Type B pancreatic cell (in vitro differentiated cells): ENCODE measurements around the gene CAMK1D. TPM values are rescaled to one million over a fixed set of nuclear protein-coding genes. Genes with fewer than 3 reads are reported as not detected.

Source experiments
- DNase-seq: peaks from one replicate; pipeline ENCODE4 v3.0.0; 2021; ENCODE audit warnings: mixed read lengths; ENCODE audit not compliant: unreplicated experiment; ENCODE audit errors: extremely low spot score
- H3K27ac Mint-ChIP-seq: 2 replicates; pipeline ENCODE4 v1.8.0; 2021; ENCODE audit warnings: mild to moderate bottlenecking, mixed read lengths
- H3K27me3 Mint-ChIP-seq: 2 replicates; pipeline ENCODE4 v1.8.0; 2021; ENCODE audit warnings: mixed read lengths
- H3K36me3 Mint-ChIP-seq: 2 replicates; pipeline ENCODE4 v1.8.0; 2021; ENCODE audit warnings: mixed read lengths
- H3K4me1 Mint-ChIP-seq: one replicate; pipeline ENCODE4 v1.8.0; 2021; ENCODE audit warnings: mixed read lengths; ENCODE audit not compliant: unreplicated experiment
- H3K4me3 Mint-ChIP-seq: 2 replicates; pipeline ENCODE4 v1.8.0; 2021; ENCODE audit warnings: mild to moderate bottlenecking, mixed read lengths
- H3K9me3 Mint-ChIP-seq: 2 replicates; pipeline ENCODE4 v1.8.0; 2021; ENCODE audit warnings: mixed read lengths
- total RNA-seq: library from RNA; stranded (reverse); gene quantifications from 2 replicates; pipeline ENCODE4 v1.2.1, GENCODE V29; 2021; ENCODE audit warnings: low replicate concordance
- TF ChIP-seq, protein P1 (sequence below): fragments of 200-600 bp; sonication (generic); conservative IDR thresholded peaks from 2 replicates; pipeline ENCODE4 v1.5.0; 2021; ENCODE audit warnings: antibody characterized with exemption, mild to moderate bottlenecking

The CAMK1D gene
- total RNA-seq, 1 donor from 2014 or later = 12.2 TPM

GRCh38 chr10:12792889-12793556, 443.7 kb downstream of the CAMK1D start:
- no peaks in the 10 kb centered on the region for H3K27me3 Mint-ChIP-seq
- TF ChIP-seq, protein P1, sequence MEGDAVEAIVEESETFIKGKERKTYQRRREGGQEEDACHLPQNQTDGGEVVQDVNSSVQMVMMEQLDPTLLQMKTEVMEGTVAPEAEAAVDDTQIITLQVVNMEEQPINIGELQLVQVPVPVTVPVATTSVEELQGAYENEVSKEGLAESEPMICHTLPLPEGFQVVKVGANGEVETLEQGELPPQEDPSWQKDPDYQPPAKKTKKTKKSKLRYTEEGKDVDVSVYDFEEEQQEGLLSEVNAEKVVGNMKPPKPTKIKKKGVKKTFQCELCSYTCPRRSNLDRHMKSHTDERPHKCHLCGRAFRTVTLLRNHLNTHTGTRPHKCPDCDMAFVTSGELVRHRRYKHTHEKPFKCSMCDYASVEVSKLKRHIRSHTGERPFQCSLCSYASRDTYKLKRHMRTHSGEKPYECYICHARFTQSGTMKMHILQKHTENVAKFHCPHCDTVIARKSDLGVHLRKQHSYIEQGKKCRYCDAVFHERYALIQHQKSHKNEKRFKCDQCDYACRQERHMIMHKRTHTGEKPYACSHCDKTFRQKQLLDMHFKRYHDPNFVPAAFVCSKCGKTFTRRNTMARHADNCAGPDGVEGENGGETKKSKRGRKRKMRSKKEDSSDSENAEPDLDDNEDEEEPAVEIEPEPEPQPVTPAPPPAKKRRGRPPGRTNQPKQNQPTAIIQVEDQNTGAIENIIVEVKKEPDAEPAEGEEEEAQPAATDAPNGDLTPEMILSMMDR = no peak
- no peak for DNase-seq

DNA sequence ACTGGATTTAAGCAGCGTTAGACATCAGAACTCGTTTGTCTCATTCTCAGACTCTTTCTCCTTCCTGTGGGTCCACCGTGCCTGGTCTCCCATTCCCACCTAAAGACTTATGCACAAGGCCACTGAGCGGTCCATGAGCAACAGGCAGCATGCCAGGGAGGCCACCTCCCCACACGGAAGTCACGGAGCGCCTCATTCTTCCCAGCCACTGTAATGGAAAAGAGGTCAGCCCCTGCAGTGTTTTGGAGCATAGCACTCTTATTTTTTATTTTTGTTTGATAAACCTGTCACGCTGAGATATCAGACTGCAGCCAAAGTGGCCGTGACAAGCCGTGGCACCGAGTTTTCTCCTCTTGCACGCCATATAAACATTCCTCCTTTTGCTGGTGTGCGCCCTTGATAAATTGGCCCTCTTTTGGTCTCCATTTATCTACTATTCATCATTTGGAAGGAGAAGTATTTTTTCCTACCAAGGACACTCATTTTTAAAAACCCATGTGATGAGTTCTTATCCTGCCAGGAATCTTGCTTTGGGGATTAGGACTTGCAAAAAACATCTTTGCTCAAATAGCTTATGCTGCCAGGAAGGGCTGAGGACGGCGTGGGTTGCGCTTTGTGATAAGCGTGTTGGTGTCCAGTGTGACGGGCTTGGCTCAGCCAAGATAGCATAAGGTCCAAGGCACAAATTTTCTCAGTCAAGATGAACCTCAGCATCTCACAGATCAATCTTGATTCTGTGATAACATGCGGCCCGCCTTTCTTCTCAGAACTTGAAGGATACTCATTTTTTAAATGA, 446.2 kb downstream of the CAMK1D start:
- H3K4me1 Mint-ChIP-seq = peaks cover 36% of the 10 kb centered on the region
- H3K36me3 Mint-ChIP-seq = peaks cover 17% of the 10 kb centered on the region
- TF ChIP-seq, protein P1 = no peak
- DNase-seq = no peak
- H3K9me3 Mint-ChIP-seq = peaks cover 7% of the 10 kb centered on the region
- no peak overlapping the region for H3K27ac Mint-ChIP-seq
- no peaks in the 10 kb centered on the region for H3K27me3 Mint-ChIP-seq
- H3K4me3 Mint-ChIP-seq = no peak overlapping the region

More at GRCh38 chr10:12792889-12793556, 443.7 kb downstream of the CAMK1D start:
- Mint-ChIP-seq H3K27ac (no peak overlapping the region), H3K4me3 (no peak overlapping the region), H3K36me3 (peaks cover 13% of the 10 kb centered on the region), H3K4me1 (peaks cover 17% of the 10 kb centered on the region), H3K9me3 (peaks cover 7% of the 10 kb centered on the region)

DNA sequence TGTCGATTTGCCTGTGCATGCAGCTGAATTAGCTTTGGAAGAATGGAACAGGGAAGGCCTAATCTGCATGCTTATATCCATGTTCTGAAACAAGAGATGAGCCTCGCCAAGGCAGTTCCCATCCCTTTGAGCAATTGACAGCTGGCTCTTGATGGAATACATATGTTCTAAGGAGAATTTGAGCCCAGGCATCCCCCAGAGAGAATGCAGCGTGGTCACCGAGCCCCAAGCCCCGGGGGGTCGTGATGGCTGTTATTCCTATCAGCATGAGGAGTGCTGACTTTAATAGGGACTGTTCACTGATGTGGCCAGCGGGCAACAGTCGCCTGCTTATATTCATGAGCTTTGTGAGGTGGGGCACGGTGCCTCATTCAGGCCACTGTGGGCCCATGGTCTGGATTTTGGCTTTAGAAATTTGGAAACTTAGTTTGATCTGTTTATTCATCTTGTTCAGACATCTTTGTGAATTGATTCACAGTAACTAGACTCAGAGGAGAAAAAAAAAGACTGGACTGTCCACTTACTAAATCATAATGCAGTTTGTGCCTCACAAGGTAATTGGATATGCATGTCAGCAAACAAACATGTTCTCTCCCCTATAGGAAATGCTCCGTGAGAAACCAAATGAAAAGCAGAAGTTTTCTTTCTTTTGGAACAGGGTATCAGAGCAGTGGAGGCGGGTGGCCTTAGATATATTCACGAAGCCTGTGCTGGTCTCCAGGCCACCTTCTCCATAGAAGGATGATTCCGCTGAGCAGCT, 447.2 kb downstream of the CAMK1D start:
- Mint-ChIP-seq H3K9me3 (peaks cover 7% of the 10 kb centered on the region), H3K27ac (no peak overlapping the region), H3K36me3 (peaks cover 21% of the 10 kb centered on the region), H3K4me3 (no peak overlapping the region), H3K4me1 (peaks cover 36% of the 10 kb centered on the region), H3K27me3 (no peaks in the 10 kb centered on the region)
- TF ChIP-seq, protein P1 = no peak
- no peak for DNase-seq

DNA sequence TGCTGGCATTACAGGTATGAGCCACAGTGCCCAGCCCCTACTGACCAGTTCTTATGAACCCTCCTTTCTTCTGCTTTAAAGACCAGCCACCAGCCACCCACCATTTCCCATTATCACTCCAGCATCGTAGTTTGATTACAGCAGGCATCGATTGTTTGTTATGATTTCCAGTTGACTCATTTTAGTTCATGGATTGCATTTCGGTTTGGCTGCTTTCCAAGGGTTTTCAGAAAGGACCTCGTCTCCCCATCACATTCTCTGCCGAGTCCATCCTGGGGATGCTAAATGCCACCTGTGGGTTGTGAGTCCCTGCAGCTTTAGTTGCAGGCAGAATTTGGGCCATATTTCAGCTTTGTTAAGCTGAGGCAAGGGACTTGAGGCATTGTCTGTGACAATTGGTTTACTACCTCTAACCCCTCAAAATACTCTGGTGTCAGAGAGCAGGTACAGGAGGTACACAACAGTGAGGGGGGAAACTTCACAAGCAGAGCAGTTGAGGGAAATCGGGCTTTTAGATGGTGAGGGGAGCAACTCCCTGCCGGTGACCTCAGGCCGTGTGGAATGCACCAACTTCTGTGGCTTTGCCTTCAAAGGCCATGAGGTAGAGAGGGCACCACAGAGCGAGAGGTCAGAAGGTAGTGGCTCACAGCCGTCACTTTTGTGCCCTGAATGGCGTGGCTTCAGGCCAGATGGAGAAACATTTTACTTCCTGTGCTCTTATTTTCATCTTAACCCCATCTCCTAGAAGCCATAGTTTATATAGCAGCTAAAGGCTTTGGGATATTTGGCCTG, 448.3 kb downstream of the CAMK1D start:
- H3K4me3 Mint-ChIP-seq = no peak overlapping the region
- H3K36me3 Mint-ChIP-seq = peaks cover 22% of the 10 kb centered on the region
- DNase-seq = no peak
- no peaks in the 10 kb centered on the region for H3K27me3 Mint-ChIP-seq
- peaks cover 36% of the 10 kb centered on the region for H3K4me1 Mint-ChIP-seq
- no peak overlapping the region for H3K27ac Mint-ChIP-seq
- H3K9me3 Mint-ChIP-seq = peaks cover 7% of the 10 kb centered on the region
- TF ChIP-seq, protein P1 = no peak

DNA sequence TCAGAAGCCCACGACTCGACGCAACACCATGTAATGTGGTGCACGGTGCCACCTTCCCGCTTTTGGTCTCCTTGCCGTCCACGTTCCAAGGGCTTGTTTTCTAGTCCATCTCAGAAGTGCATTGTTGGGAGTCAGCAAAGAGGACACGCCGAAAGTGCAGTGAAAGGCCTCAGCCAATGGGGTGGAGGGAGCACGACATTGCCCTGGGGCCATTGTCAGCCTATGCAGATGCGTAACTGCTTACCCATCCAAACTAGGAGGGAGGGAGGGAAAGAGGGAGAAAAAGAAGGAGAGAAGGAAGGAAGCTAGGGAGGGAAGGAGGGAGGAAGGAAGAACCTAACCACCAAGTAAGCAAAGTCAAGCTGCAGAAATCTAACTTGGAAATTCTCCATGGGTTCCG, 449.8 kb downstream of the CAMK1D start:
- Mint-ChIP-seq H3K9me3 (no peaks in the 10 kb centered on the region), H3K27me3 (no peaks in the 10 kb centered on the region), H3K36me3 (peaks cover 16% of the 10 kb centered on the region), H3K4me1 (peaks cover 36% of the 10 kb centered on the region), H3K27ac (no peak overlapping the region), H3K4me3 (no peak overlapping the region)
- DNase-seq = no peak
- TF ChIP-seq, protein P1 = no peak
